HG03575 (cell line): ENCODE measurements around the gene SHTN1.

ENCODE experiments used
- ATAC-seq: cut with Tn5 transposase; IDR thresholded peaks from one replicate; pipeline ENCODE4 v1.9.1; 2021; ENCODE audit not compliant: unreplicated experiment, insufficient number of reproducible peaks, low FRiP score; ENCODE audit errors: extremely low read depth

SHTN1 gene

DNA sequence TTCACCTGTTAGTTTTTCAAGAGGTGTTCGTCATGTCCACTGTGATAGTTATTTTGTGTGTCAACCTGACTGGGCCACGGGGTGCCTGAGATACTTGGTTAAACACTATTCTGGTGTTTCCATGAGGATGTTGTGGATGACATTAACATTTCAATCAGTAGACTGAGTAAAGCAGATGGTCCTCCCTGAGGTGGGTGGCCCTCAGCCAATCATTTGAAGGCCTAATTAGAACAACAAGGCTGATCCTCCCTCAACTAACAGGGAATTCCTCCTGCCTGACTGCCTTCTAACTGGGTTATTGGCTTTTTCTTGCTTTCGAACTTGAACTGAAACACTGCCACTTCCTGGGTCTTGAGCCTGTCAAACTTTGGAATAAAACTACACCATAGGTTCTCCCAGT is 79.9 kb downstream of the SHTN1 start:
- no peak for ATAC-seq

DNA sequence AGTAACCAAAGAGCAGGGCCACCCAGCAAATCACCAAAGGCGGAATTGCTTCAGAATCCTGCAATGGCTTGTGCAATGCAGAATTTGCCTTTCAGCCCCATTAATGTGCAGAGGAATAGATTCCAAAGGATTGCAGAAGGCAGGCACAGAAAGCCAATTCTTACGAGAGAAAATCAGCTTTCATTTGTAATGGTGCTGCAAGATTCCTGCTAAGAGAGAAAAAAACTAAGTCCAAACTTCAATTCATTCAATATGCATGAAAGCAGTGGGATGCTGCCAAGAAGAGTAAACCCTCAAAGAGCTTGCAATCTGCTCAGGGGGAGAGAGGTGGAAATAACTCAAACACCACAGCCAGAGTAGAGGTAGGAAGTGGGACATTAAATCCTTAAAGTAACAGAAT is 85.3 kb downstream of the SHTN1 start:
- ATAC-seq = no peak

DNA sequence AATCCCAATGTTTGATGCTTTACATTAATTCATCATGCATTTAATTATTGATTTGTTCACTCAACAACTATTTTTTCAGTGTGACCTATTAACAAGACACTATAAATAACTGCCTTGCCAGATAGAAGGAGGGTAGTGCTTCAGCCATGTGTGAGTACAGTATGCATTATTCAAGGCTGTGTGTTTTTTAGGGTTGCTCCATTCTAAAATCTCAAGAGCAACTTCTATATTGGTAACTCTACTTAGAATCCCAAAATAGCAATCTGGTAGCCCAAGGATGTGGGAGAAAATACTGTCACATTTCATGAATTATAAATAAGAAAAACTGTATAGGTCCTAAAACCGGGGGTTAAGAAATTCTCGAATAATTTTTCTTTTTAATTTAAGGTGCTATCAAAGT is 85.8 kb downstream of the SHTN1 start:
- no peak for ATAC-seq

DNA sequence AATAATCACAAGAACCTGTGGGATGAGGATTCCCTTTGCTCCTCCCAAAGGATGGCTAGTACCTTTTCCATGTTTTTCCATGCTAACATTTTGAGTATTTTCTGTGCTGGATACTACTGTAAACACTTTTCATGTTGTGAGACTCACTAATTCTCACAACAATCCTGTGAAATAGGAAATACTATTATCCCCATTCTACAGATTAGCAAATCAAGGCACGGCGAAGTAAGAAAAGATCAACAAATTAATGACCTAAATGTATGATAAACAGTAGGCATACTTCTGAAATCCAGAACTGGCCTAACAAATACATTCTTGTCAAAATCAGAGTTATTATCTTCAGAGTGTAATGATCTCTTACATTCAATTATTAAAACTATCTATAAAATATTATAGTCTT is 86.4 kb downstream of the SHTN1 start:
- ATAC-seq = no peak

DNA sequence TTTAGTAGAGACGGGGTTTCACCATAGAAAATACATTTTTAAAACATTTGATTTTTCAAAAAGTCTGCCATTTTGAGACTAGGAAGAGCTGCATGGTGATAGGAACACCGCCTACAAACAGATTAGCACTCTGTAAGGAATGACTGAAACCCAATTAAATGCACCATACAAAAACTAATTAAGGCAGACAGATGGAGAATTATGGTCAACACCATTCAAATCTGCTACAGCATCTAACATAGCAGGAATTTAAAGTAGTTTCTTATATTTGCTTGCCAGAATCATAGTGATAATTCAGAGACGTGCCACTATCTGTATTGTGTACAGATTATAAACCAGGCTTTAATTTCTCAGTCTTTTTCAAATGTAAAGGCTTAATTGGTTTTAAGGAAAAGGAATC is 87.5 kb downstream of the SHTN1 start:
- ATAC-seq = no peak

DNA sequence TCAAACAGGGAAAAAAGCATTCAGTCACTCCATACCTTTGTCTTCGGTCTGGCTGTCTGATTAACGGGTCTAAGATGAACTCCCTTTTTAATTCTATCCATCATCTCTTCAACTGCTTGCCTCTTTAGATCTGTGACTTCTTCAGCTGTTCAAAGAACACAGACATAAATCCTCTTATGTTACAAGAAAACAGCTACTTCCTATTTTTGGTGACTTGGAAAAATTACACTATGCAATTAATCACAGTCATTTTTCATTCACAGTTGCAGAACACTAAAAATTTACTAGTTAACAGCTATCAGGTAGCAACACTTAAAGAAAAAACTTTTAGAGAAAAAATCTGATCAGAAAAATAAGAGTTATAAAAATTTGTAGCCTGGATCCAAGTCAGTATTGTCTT is 89.6 kb downstream of the SHTN1 start:
- ATAC-seq = no peak

DNA sequence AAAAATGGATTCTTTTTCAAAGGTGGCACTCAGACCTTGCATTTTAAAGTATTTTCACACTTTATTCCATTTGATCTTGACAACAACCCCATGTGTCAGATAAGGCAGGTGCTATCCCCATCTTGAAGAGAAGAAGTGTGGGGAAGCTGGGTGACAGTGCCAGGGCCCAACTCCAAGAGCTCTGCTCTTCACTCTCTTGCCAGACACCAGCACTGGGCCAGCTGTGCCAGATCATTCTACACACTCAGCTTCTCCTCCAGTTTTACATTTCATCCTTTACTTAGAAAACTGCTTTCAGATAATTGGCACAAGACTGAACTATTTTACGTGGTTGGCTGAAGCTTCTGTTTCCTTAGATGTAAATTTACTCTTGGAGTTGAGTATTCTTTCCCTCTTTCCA is 91.3 kb downstream of the SHTN1 start:
- no peak for ATAC-seq

DNA sequence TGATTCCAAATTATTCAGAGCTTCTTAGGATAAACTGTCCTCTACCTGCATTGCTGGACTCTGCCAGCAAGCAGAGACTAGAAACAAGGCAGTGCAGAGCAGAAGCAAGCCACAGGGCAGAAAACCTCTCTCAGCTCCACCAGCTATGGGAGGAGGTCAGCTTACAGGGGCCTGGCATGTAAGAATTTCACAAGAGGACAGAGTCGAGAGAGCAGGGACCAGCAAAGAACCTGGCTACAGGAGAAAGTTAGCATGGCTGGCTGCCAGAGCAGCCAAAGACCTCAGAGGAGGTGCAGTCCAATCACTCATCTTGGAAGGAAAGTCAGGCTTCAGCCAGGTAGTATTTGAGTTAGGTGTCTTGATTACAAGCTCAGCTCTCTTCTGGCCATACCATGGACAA is 92.8 kb downstream of the SHTN1 start:
- no peak for ATAC-seq

DNA sequence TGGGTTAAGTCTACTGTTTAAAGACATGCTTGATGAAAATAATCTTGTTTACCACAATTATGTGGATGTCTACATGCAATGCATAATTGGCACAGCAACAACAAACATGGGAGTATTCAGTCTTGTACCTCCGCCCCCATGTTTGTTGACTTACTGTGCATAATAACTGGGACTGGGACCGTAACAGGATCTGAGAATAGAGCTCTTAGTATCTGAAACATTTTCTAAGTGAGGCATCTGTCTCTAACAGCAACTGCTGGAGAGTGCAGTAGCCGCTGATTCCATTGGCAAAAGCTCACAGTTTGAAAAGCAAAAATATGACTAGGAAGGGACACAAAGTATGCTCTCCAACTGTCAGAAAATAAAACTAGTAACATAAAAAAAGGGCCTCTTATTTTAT is 94.1 kb downstream of the SHTN1 start:
- ATAC-seq = no peak

DNA sequence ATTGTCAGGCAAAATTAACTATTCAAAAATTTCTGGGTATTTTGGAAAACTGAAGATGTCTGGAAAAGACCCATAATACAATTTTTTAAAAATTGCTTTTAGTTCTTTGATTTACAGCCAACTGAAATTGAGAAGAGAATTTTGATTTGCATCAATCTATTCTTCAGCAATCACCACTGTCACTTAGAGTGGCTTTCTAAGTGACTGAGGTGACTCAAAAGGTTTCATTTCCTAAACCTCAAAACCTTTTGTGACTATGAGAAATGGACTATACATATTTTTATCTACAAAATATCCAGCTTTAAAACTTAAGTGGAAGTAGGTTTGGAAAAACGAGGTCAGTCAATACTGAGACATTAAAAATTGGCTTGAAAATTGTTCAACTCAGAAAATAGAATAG is 95.7 kb downstream of the SHTN1 start:
- ATAC-seq = no peak

DNA sequence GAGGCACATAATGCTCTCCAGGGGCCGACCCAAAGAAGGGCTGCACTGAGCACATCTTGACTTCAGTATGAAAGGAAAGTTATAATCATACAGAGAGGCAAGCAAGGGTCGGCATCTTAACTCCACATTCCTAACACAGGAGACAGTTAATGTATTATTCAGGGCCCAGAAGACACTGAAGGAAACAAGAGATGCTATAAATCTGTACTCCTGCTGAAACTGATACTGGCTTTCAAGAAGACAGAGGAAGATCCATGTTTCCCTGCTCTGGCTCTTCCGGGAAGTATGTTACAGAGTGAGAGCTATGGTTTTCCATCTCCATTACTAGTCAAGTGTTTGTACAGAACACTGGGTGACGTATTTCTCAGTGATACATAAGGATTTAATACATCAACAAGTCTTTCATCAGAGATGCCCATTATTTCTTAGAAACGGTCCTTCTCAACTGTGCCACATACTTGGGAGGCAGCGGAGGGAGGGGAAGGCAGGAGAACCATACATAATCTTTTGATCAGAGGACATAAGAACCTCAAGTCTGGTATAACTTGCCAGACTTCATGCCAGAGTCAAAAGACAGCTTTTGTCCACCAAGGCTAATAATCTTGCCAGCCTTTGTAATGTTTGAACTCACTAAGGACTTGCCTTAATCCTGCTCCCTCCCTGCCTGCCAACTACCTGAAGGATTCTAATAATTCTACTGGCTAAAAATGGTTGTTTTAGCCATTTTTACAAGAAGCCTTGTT is 97.6 kb downstream of the SHTN1 start:
- ATAC-seq = no peak

DNA sequence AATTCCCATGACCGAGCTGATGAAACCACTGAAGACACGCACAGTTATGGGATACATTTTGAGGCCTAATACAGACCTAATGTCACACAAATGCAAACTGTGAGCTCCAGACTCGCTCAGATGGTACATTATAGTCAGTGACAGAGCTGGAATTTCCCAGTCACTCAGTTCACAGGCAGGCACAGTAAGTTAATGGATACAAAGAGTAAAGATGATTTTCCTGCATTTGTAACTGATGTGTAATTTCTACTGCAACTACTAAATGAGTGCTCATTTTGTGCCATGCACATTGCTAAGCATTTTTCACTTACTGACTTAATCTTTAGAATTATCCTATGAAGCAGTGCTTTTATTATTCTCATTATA is 99.2 kb downstream of the SHTN1 start:
- no peak for ATAC-seq

DNA sequence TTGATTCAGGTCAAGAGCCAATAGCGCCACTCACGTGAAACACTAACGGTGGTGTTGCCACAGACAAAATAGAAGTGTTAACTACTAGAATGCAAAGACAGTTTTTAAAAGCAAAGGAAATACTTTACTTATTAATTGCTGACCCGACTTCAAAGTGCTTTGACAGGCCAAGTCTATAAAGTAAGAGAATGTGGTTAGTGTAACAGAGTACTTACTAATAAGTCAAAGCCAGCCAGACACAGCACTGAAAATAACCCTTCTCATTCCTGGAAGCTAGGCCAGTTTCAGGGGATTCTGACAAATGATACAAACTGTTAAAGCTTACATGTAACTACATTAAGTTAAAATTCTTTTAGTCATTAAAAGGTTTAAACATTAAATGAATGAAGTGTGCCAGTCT is 105.4 kb downstream of the SHTN1 start:
- no peak for ATAC-seq

DNA sequence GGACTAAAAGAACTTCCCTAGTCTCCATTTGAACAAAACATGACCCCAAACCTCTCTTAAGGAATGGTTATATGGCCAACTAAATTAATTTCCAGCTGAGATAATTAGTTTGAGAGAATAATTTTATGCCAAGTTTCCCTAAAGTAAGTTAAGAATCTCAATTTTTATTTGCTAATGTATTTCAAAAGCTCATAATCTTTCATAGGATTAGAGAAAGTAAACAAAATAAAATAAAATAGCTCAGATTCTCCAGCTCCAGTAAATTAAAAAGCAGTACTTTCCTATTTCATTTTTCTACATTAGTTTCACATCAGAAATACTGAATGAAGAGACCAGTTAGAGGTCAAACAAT is 111.3 kb downstream of the SHTN1 start:
- ATAC-seq = no peak

DNA sequence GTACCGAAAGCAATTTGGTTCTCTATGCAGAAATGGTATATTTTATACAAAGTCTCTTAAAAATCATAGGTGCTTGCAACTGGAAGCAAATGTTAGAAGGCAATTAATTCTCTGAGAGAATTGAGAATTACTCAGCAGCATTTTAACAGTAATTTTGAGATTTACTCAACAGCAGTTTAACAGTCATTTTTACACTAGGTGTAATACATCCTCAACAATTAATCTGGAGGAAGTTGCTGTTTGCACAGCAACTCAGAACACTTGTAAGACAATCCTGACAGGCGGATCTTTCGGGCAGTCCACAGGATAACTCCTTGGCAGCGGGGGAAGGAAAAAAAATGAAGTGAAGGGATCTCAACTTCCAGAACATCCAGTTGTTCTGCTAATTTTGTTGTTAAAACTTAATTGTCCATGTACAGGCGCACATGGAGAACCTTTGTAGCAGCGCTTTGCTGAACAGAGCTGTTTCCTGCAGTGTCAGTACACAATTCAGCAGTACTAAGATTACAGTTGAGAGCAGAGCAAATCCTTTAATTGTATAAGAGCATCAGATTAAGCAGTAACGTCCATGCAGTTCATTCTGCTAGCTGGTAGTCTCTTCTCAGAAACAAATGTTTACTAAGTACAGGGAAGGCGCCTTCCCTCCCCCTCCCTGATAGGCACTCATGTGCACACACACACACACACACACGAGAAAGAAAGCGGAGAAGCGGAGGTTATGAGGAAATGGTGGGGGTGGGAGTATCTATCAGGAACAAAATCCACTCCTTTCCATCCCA is 111.9 kb downstream of the SHTN1 start:
- ATAC-seq = no peak

DNA sequence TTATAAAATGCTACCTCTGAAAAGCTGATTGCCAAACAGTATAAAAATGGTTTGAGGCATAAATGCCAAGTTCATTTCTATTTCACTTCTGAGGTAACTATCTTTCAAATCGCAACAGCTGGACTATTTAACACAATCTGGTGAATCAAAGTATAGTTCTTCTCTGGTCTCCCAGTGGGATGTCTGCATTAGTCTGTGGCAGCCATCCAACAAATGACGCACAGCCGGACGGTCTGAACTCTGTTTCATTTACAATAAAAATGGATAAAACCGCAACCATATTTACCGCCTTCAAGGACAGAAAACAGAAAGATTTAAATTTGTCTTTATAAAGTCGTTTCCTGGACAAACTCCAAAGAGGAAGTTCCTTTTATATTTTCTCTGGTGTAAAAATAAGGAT is 113.8 kb downstream of the SHTN1 start:
- no peak for ATAC-seq

DNA sequence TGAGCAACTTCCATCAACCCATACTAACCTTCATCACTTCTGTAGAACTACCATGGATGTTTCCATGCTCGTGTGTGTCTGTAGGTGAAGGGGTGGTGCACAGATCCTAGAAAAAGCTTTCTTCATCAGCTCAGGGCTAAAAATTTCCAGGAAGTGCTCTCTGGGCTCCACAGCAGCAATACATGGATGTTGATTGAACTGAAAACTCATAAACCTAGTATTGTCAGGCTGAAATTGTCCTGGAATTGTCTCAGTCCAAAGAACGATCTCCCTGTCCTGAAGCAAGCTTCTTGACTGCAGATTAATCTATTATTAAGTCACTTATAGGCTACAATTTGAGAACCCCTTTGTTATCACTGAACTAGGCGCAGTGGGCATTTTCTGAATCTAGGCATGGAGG is 115.9 kb downstream of the SHTN1 start:
- ATAC-seq = no peak

DNA sequence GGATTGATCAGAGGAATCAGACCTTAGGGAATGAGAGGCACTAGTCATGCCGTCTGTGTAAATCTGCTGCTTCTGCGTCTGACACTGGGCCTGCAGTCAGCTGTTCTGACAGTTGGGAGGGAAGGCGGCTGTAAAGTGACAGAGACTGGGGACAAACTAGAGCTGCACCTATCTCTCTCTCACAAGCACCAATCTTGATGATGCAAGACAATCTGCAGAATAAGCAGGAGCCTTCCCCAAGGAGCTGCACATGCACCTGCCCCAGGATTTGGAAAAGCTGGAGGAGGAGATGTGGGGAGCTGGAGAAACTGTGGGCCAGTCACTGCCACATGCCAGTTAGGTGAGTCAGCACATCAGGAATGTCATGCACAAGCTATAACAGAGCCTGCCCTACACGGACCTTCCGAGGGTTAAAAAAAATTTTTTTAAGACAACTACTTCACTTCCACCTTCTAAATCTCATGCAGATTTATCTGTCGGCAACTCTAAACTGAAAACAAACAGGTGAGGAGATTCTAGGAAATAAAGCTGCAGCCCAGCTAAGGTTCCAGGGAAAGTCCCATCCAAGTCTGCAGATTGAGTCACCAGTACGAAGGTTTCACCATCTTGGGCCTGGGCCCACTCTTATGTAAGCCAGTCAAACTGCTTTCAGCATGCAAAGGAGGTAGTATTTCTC is 116.5 kb downstream of the SHTN1 start:
- ATAC-seq = no peak

DNA sequence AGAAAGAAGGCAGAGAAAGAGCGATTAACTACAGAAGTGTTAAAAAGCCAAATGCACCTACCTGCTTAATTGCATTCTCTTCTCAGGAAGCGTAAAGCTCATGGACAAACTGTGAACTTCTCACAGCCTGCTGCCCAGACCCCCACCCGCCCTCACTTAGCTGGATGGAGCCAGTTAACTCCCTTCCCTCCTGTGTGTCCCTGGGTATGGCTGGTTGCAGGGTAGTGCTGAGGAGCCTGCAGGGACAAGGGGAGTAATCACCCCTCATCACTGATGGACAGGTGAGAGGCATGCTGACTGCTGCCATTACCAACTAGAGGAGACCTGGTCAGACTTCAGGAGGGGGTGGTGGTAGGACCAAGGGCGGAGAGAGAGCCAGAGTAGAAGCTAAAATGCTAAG is 118.2 kb downstream of the SHTN1 start:
- no peak for ATAC-seq

DNA sequence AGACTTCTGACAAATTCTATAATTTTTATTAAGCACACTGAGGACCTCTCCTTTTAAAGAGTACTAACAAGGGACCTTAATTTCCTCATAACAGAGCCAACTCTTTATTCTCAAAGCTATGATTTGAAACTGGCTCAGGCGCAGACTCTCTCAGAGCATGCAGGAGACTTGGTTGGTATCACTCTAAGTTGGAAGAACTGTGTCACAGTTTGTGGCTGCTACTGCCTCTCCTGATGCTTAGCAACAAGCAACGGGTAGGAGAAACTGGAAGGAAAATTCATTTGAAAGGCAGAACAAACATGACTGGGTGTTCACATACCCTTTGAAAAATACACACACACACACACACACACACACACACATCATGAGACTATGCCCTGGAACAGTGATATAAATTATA is 122.3 kb downstream of the SHTN1 start:
- no peak for ATAC-seq
